Hepatocyte (in vitro differentiated cells): ENCODE results near the gene LRMDA. TPM values are rescaled to one million over a fixed set of nuclear protein-coding genes. Genes with fewer than 3 reads are reported as not detected.
A peak's percentile ranks its signal among the peaks of the same experiment; 100 is the strongest.

Experiments used
- DNase-seq: peaks from one replicate; pipeline ENCODE4 v3.0.0-alpha.2; 2016; ENCODE audit warnings: low spot score
- H2AFZ ChIP-seq: fragments of 200-600 bp; sonication (generic); 2 replicates; pipeline ENCODE4 v1.6.0; 2016; ENCODE audit warnings: antibody characterized with exemption, mild to moderate bottlenecking
- H3K27ac ChIP-seq: fragments of 200-600 bp; sonication (generic); 2 replicates; pipeline ENCODE4 v1.5.1; 2016; ENCODE audit warnings: mild to moderate bottlenecking
- H3K27me3 ChIP-seq: fragments of 200-600 bp; sonication (generic); 2 replicates; pipeline ENCODE4 v1.6.1; 2016
- H3K36me3 ChIP-seq: fragments of 200-600 bp; sonication (generic); replicated peaks from 2 replicates; pipeline ENCODE4 v1.5.1; 2016; ENCODE audit warnings: low read depth; ENCODE audit not compliant: insufficient read depth
- H3K4me1 ChIP-seq: fragments of 200-600 bp; sonication (generic); 2 replicates; pipeline ENCODE4 v1.5.1; 2016; ENCODE audit warnings: mild to moderate bottlenecking, moderate library complexity; ENCODE audit not compliant: insufficient read depth
- H3K4me2 ChIP-seq: fragments of 200-600 bp; sonication (generic); 2 replicates; pipeline ENCODE4 v1.6.0; 2016
- H3K4me3 ChIP-seq: fragments of 200-600 bp; sonication (generic); 2 replicates; pipeline ENCODE4 v1.5.1; 2016; ENCODE audit warnings: mild to moderate bottlenecking
- H3K79me2 ChIP-seq: fragments of 200-600 bp; sonication (generic); 2 replicates; pipeline ENCODE4 v1.6.0; 2017; ENCODE audit warnings: mild to moderate bottlenecking
- H3K9me2 ChIP-seq: fragments of 200-600 bp; sonication (generic); replicated peaks from 2 replicates; pipeline ENCODE4 v1.6.0; 2017; ENCODE audit warnings: mild to moderate bottlenecking; ENCODE audit not compliant: insufficient read depth
- H3K9me3 ChIP-seq: fragments of 200-600 bp; sonication (generic); 2 replicates; pipeline ENCODE4 v1.5.1; 2016; ENCODE audit warnings: low read depth, mild to moderate bottlenecking
- H4K20me1 ChIP-seq: fragments of 200-600 bp; sonication (generic); 2 replicates; pipeline ENCODE4 v1.6.0; 2016; ENCODE audit warnings: mild to moderate bottlenecking; ENCODE audit not compliant: insufficient read depth, poor library complexity, severe bottlenecking
- CTCF ChIP-seq: fragments of 200-600 bp; sonication (generic); IDR thresholded peaks from 2 replicates; pipeline ENCODE4 v1.5.1; 2016; ENCODE audit warnings: antibody characterized with exemption, mild to moderate bottlenecking; ENCODE audit not compliant: poor library complexity
- EZH2 ChIP-seq: fragments of 200-600 bp; sonication (generic); IDR thresholded peaks from 2 replicates; pipeline ENCODE4 v1.6.1; 2016; ENCODE audit warnings: antibody characterized with exemption, mild to moderate bottlenecking, borderline replicate concordance
- EZH2phosphoT487 ChIP-seq: fragments of 200-600 bp; sonication (generic); IDR thresholded peaks from one replicate; pipeline ENCODE4 v1.6.1; 2018; ENCODE audit warnings: antibody characterized with exemption, mild to moderate bottlenecking, low read depth, moderate library complexity; ENCODE audit not compliant: unreplicated experiment, severe bottlenecking
- WGBS: methylation state at CpG from one replicate; pipeline ENCODE4 v1.1.6; 2016; ENCODE audit warnings: low lambda C conversion rate; ENCODE audit errors: missing lambda C conversion rate; 5-methylcytosine and 5-hydroxymethylcytosine counted together
- polyA plus RNA-seq: library from polyadenylated mRNA; unstranded; fragments of >200 nt; fragmentation: Nextera tagmentation; extraction: Ambion mirVana; gene quantifications from 2 replicates; pipeline ENCODE4 v1.2.1, GENCODE V29; 2016
- total RNA-seq: library from RNA; depleted of rRNA; stranded (reverse); fragments of >200 nt; gene quantifications from 2 replicates; pipeline ENCODE4 v1.2.3, GENCODE V29; 2014

Gene LRMDA
- total and polyA plus RNA-seq, 2 experiments from 2014 or later, result 5.6 to 15.7 TPM

GRCh38 chr10:75541411-75541810 lies 110.0 kb downstream of the LRMDA start:
- 69% methylated on average over 2 of the region's 2 CpGs for WGBS
- H3K27me3 ChIP-seq, result peaks cover 6% of the 10 kb centered on the region
- no peaks in the 10 kb centered on the region for H3K9me2 ChIP-seq
- no peak overlapping the region for H3K4me2 ChIP-seq
- H2AFZ ChIP-seq, result no peak overlapping the region
- H3K4me1 ChIP-seq, result peaks cover 20% of the 10 kb centered on the region
- no peaks in the 10 kb centered on the region for H3K9me3 ChIP-seq
- no peaks in the 10 kb centered on the region for H3K79me2 ChIP-seq
- H4K20me1 ChIP-seq, result no peaks in the 10 kb centered on the region
- no peak overlapping the region for H3K4me3 ChIP-seq
- no peak for DNase-seq
- no peak overlapping the region for H3K27ac ChIP-seq
- TF ChIP-seq EZH2, result no peak
- no peak for TF ChIP-seq EZH2phosphoT487
- no peak for TF ChIP-seq CTCF
- H3K36me3 ChIP-seq, result no peaks in the 10 kb centered on the region

GRCh38 chr10:75542084-75542483 lies 110.7 kb downstream of the LRMDA start:
- Histone ChIP-seq H3K27me3 (peaks cover 6% of the 10 kb centered on the region), H3K79me2 (no peaks in the 10 kb centered on the region), H3K4me1 (peaks cover 25% of the 10 kb centered on the region), H3K36me3 (no peaks in the 10 kb centered on the region), H3K4me3 (no peak overlapping the region), H3K9me2 (no peaks in the 10 kb centered on the region), H3K27ac (no peak overlapping the region), H3K9me3 (no peaks in the 10 kb centered on the region), H2AFZ (no peak overlapping the region), H4K20me1 (no peaks in the 10 kb centered on the region), H3K4me2 (no peak overlapping the region)
- WGBS, result 50% methylated on average over 2 of the region's 2 CpGs
- no peak for DNase-seq
- no peak for TF ChIP-seq CTCF
- no peak for TF ChIP-seq EZH2phosphoT487
- TF ChIP-seq EZH2, result no peak

GRCh38 chr10:75542906-75543305 lies 111.5 kb downstream of the LRMDA start:
- Histone ChIP-seq H3K36me3 (no peaks in the 10 kb centered on the region), H3K4me3 (no peak overlapping the region), H3K27ac (peak overlapping the region; percentile 34), H3K27me3 (peaks cover 6% of the 10 kb centered on the region), H3K9me2 (no peaks in the 10 kb centered on the region), H3K9me3 (no peaks in the 10 kb centered on the region), H2AFZ (no peak overlapping the region), H3K4me2 (peak overlapping the region; percentile 28), H3K4me1 (peaks cover 27% of the 10 kb centered on the region), H4K20me1 (no peaks in the 10 kb centered on the region), H3K79me2 (no peaks in the 10 kb centered on the region)
- peak; percentile 49 for DNase-seq
- TF ChIP-seq EZH2phosphoT487 (no peak), EZH2 (no peak), CTCF (no peak)
- 46% methylated on average over 7 of the region's 7 CpGs for WGBS

GRCh38 chr10:75544386-75544785 lies 113.0 kb downstream of the LRMDA start:
- no peaks in the 10 kb centered on the region for H3K36me3 ChIP-seq
- DNase-seq, result no peak
- no peaks in the 10 kb centered on the region for H3K79me2 ChIP-seq
- no peaks in the 10 kb centered on the region for H4K20me1 ChIP-seq
- no peak overlapping the region for H3K27ac ChIP-seq
- no peak overlapping the region for H3K4me2 ChIP-seq
- TF ChIP-seq CTCF, result no peak
- WGBS, result 72% methylated on average over 2 of the region's 2 CpGs
- H3K9me3 ChIP-seq, result no peaks in the 10 kb centered on the region
- no peak overlapping the region for H2AFZ ChIP-seq
- peaks cover 27% of the 10 kb centered on the region for H3K4me1 ChIP-seq
- H3K9me2 ChIP-seq, result no peaks in the 10 kb centered on the region
- H3K27me3 ChIP-seq, result no peaks in the 10 kb centered on the region
- no peak overlapping the region for H3K4me3 ChIP-seq
